Stomach (tissue), 9 donors: ENCODE measurements around the gene TP53AIP1. TPM values are rescaled to one million over a fixed set of nuclear protein-coding genes. Genes with fewer than 3 reads are reported as not detected.

Experiments used
- DNase-seq, 2 donors: peaks; one replicate each; pipeline versions ENCODE4 v3.0.0 to v3.0.0-alpha.2; 2013 to 2019
- H3K27ac ChIP-seq, 5 donors: fragments of 200-600 bp in 4 of 5; sonication (generic) in 4 of 5; one replicate each; pipeline ENCODE4 v1.5.1; 2013 to 2019; ENCODE audit warnings: mild to moderate bottlenecking in 1 of 5, moderate library complexity in 1 of 5
- H3K27me3 ChIP-seq, 3 donors: fragments of 200-600 bp; sonication (generic); one replicate each; pipeline ENCODE4 v1.5.1; 2017 to 2019; ENCODE audit warnings: mixed run types in 1 of 3
- H3K36me3 ChIP-seq, 4 donors: fragments of 200-600 bp; sonication (generic); 1 replicate in 3 of 4; 2 replicates in 1 of 4; pipeline ENCODE4 v1.5.1; 2016 to 2019
- H3K4me1 ChIP-seq, 4 donors: fragments of 200-600 bp; sonication (generic); one replicate each; pipeline ENCODE4 v1.5.1; 2016 to 2019
- H3K4me3 ChIP-seq, 4 donors: fragments of 200-600 bp; sonication (generic) in 3 of 4; one replicate each; pipeline ENCODE4 v1.5.1; 2016 to 2019; ENCODE audit warnings: mild to moderate bottlenecking in 1 of 4
- H3K9me3 ChIP-seq, 4 donors: fragments of 200-600 bp; sonication (generic); one replicate each; pipeline ENCODE4 v1.5.1; 2016 to 2019
- EP300 ChIP-seq: sonication (generic); formaldehyde crosslinking; IDR thresholded peaks from one replicate; pipeline ENCODE4 v1.6.1; 2017; ENCODE audit warnings: antibody characterized with exemption
- POLR2A ChIP-seq, 4 donors: fragments of 450-650 bp; IDR thresholded peaks; one replicate each; pipeline ENCODE4 v1.6.1; 2016; ENCODE audit warnings: antibody characterized with exemption in 4 of 4, control low read depth in 2 of 4, mild to moderate bottlenecking in 1 of 4, moderate library complexity in 1 of 4
- POLR2AphosphoS5 ChIP-seq, 3 donors: sonication (generic); formaldehyde crosslinking; IDR thresholded peaks; one replicate each; pipeline ENCODE4 v1.6.1; 2016; ENCODE audit warnings: antibody characterized with exemption in 3 of 3
- WGBS, 5 donors: extraction: QIAGEN DNeasy Blood & Tissue Kit in 3 of 5; methylation state at CpG; one replicate each; pipeline versions ENCODE4 v1.1.5 to v1.1.7; 2013 to 2018; 5-methylcytosine and 5-hydroxymethylcytosine counted together
- intact Hi-C: fragments of 100-400 bp; cut with DNase I; formaldehyde crosslinking; loops from one replicate; pipeline ENCODE4 v1.15.1; 2023; ENCODE audit warnings: low total_unique reads
- polyA plus RNA-seq, 3 donors: library from polyadenylated mRNA; stranded (reverse); fragments of 200-250 nt; gene quantifications; one replicate each; pipeline ENCODE4 v1.2.3, GENCODE V29; 2013
- total RNA-seq, 5 donors: library from RNA; depleted of rRNA; stranded (reverse); fragments of >200 nt; gene quantifications; one replicate each; pipeline versions ENCODE4 v1.1.0 to v1.2.3, GENCODE V29; 2014 to 2016
- TF ChIP-seq, protein P1 (sequence below), 7 experiments: fragments of 450-650 bp in 4 of 7; fragments of 200-600 bp in 3 of 7; sonication (generic) in 3 of 7; IDR thresholded peaks; one replicate each; pipeline ENCODE4 v1.5.1; 2016 to 2019; ENCODE audit warnings: antibody characterized with exemption in 7 of 7, control low read depth in 2 of 7, mild to moderate bottlenecking in 1 of 7
- donor health status: healthy with polysubstance abuse.
- donor health status: Bipolar disorder and iron deficiency.
- donor health status: healthy.

Gene TP53AIP1
- total and polyA plus RNA-seq, 8 donors, result 22.4 TPM; not detected in 7

DNA sequence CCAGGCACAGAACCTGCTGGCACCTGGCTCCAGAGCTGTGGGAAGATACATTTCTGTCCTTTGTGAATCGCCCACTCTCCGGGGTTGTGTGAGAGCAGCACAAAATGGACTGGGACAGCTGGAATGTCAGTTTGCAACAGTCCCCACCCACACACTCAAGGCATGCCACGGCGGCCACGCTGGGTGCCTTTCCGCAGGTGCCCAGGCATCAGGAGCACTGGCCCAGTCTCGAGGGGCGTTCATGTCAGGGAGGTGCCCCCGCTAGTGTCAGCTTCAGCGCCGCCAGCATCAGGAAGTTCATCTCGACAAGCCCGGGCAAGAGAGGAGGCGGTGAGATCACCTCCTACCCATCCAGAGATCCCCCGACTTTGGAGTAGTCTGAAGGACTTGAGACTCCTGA, 2.1 kb downstream of the TP53AIP1 start:
- 81 to 96% (median 91%) methylated on average over 12 to 15 of the region's 15 CpGs for WGBS, 5 donors
- intact Hi-C loops, result no loop called here

DNA sequence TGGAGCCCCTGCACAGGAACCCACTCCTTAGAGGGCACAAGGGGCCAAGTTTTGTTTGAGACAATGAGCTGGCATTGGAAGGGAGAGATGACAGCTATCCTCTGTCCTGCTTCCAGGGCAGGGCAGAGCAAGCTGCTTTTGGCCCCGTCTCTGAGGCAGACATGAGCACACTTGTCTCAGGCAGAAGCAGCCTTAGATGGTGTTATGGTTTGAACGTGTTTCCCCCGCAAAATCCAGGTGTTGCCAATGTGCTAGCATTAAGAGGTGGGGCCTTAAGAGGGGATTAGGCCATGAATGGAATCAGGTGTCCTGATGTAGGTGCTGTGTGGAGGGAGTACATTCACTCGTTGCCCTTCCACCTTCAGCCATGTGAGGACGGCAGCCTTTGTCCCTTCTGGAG, 2.5 kb downstream of the TP53AIP1 start:
- H3K9me3 ChIP-seq, result no peaks in the 10 kb centered on the region
- no peak overlapping the region for H3K4me3 ChIP-seq
- H3K4me1 ChIP-seq, result no peaks in the 10 kb centered on the region
- no peak overlapping the region for H3K27ac ChIP-seq
- TF ChIP-seq EP300 (no peak), POLR2AphosphoS5 (IDR thresholded peaks at IDR 0.05) (no peak), POLR2A (IDR thresholded peaks at IDR 0.05) (no peak)
- TF ChIP-seq, protein P1, sequence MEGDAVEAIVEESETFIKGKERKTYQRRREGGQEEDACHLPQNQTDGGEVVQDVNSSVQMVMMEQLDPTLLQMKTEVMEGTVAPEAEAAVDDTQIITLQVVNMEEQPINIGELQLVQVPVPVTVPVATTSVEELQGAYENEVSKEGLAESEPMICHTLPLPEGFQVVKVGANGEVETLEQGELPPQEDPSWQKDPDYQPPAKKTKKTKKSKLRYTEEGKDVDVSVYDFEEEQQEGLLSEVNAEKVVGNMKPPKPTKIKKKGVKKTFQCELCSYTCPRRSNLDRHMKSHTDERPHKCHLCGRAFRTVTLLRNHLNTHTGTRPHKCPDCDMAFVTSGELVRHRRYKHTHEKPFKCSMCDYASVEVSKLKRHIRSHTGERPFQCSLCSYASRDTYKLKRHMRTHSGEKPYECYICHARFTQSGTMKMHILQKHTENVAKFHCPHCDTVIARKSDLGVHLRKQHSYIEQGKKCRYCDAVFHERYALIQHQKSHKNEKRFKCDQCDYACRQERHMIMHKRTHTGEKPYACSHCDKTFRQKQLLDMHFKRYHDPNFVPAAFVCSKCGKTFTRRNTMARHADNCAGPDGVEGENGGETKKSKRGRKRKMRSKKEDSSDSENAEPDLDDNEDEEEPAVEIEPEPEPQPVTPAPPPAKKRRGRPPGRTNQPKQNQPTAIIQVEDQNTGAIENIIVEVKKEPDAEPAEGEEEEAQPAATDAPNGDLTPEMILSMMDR (IDR thresholded peaks at IDR 0.05), result no peak
- no peak for DNase-seq
- no peaks in the 10 kb centered on the region for H3K36me3 ChIP-seq
- 63 to 73% (median 66%) methylated on average over 5 of the region's 5 CpGs for WGBS, 5 donors
- intact Hi-C loops, result no loop called here
- peaks cover 0 to 22% (median 0%) of the 10 kb centered on the region in 3 donors for H3K27me3 ChIP-seq

More for the DNA sequence above, 2.1 kb downstream of the TP53AIP1 start:
- H3K36me3 ChIP-seq, result no peaks in the 10 kb centered on the region
- no peak for DNase-seq
- peaks cover 0 to 22% (median 0%) of the 10 kb centered on the region in 3 donors for H3K27me3 ChIP-seq
- no peak for TF ChIP-seq POLR2AphosphoS5 (IDR thresholded peaks at IDR 0.05)
- TF ChIP-seq, protein P1 (IDR thresholded peaks at IDR 0.05), result no peak
- H3K9me3 ChIP-seq, result no peaks in the 10 kb centered on the region
- no peak overlapping the region for H3K4me3 ChIP-seq
- no peaks in the 10 kb centered on the region for H3K4me1 ChIP-seq
- H3K27ac ChIP-seq, result no peak overlapping the region

GRCh38 chr11:128939591-128939990, 3.1 kb downstream of the TP53AIP1 start:
- intact Hi-C loops, result no loop called here
- WGBS, 5 donors, result 62 to 78% (median 67%) methylated on average over 11 of the region's 11 CpGs
- Histone ChIP-seq H3K36me3 (no peaks in the 10 kb centered on the region), H3K4me1 (no peaks in the 10 kb centered on the region), H3K4me3 (no peak overlapping the region), H3K27ac (no peak overlapping the region), H3K9me3 (no peaks in the 10 kb centered on the region), H3K27me3 (peaks cover 0 to 22% (median 0%) of the 10 kb centered on the region in 3 donors)
- TF ChIP-seq POLR2A (IDR thresholded peaks at IDR 0.05) (no peak), POLR2AphosphoS5 (IDR thresholded peaks at IDR 0.05) (no peak), EP300 (no peak)
- TF ChIP-seq, protein P1 (IDR thresholded peaks at IDR 0.05), result no peak
- DNase-seq, result no peak

DNA sequence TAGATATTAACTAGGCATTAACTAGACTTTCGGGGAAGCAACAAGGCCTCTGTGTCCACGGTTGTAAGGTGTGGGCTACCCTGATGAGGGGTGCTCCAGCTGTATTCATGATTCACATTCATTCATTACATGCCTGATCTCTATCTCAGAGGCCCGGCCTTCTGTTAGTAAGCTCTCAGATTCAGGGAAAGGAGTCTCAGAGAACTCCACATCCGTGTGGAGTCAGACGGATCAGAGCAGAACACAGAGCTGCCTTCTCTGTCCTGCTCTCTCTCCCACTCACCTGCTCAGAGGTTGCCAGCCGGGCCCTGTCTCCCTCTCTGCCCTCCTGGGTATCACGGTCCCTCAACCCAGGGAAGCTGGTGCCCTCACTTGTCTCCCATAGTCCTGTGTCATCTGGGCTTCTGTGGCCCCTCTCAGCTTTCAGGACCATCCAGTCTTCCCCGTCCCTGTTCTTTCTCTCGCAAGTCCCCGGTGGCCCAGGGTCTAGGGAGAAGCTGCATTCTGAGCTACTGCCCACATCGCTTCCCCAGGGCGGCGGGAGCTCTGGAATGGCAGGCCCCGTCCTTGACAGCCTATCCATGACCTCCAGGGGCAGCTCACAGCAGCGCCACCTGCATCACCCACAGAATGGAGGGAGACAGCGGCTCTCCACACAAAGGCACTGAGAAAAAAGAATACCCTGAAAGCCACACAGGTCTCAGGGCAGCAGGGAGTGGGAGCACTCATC, 4.3 kb downstream of the TP53AIP1 start:
- Histone ChIP-seq H3K27me3 (peaks cover 0 to 22% (median 0%) of the 10 kb centered on the region in 3 donors), H3K36me3 (no peaks in the 10 kb centered on the region), H3K4me3 (no peak overlapping the region), H3K27ac (no peak overlapping the region), H3K4me1 (no peaks in the 10 kb centered on the region), H3K9me3 (no peaks in the 10 kb centered on the region)
- intact Hi-C loops, result no loop called here
- TF ChIP-seq POLR2AphosphoS5 (IDR thresholded peaks at IDR 0.05) (no peak), EP300 (no peak), POLR2A (IDR thresholded peaks at IDR 0.05) (no peak)
- TF ChIP-seq, protein P1 (IDR thresholded peaks at IDR 0.05), result no peak
- 86 to 94% (median 88%) methylated on average over 16 of the region's 16 CpGs for WGBS, 5 donors
- DNase-seq, result no peak
